Kasumi-1 (cell line): ENCODE data around the gene COBL.

Experiments used
- DNase-seq, 2 experiments: peaks; one replicate each; lab custom pipeline; 2025; lab: John Stamatoyannopoulos, UW

COBL gene

DNA sequence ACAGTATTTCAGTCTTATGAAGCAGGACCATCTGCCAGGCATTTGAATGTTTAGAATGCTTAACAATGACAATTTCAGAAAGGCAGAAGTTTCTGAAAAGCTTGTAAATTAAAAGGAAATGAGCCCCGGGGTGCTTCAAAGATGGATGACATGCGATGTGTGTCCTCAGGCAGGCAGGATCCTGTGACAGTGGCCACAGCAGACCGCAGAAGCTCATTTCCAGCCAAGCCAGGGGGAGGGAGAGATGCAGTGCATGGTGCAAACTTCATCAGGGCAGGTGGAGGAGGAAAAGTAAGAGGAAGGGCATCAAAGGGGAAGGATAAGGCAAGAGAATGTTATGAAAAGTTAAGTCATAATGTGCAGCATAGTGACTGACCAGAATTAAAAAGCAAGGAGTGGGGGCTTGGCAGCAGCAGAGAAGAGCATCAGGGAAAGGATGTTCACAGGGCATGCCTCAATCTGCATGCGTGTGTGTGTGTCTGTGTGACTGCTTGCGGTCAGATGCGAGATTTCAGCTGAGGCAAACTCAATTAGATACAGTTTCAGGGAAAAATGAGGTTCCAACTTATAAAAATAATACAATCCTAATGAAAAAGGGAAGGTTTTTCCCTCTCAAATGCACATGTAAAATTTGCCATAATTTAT lies 173.7 kb downstream of the COBL start:
- no peak for DNase-seq

GRCh38 chr7:51141451-51142003 lies 175.1 kb downstream of the COBL start:
- peak in 1 of 2 experiments; percentile 15 for DNase-seq

- DNase-seq: no peak
Measured at GRCh38 chr7:51140199-51141164, 176.1 kb downstream of the COBL start.

GRCh38 chr7:51139796-51140195 lies 176.8 kb downstream of the COBL start:
- DNase-seq: no peak

- DNase-seq: no peak
Measured at GRCh38 chr7:51138123-51139085, 178.2 kb downstream of the COBL start.

GRCh38 chr7:51135576-51135975 lies 181.0 kb downstream of the COBL start:
- DNase-seq: no peak

DNA sequence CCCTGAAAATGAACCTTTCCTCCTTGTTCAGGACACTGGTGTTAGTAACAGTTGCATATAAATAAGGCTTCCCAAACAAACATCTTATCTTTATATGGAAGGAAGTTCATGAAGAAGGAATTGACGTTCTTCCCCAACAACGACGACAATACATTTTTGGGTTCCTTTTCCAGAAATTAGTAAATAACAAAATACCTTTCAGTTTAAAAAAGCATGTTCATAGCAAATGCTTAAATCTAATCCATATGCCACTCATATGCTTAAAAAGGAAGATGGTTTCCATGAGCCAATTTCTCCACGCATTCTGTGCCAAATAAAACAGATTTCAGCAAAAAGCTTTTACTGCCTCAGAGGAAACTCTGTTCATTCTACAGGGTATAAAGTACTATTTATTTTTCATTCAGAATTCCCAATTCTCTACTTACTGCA lies 182.6 kb downstream of the COBL start:
- no peak for DNase-seq

DNA sequence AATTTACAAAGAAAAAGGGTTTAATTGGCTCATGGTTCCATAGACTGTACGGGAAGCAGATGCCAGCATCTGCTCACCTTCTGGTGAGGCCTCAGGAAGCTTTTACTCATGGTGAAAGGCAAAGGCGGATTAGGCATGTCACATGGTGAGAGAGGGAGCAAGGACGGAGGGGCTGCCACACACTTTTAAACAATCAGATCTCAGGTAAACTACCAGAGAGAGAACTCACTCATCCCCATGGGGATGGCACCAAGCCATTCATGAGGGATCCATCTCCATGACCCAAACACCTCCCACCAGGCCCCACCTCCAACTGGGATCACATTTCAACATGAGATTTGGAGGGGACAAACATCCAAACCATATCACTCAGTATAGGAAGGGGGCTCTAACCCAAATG lies 183.9 kb downstream of the COBL start:
- no peak for DNase-seq

DNA sequence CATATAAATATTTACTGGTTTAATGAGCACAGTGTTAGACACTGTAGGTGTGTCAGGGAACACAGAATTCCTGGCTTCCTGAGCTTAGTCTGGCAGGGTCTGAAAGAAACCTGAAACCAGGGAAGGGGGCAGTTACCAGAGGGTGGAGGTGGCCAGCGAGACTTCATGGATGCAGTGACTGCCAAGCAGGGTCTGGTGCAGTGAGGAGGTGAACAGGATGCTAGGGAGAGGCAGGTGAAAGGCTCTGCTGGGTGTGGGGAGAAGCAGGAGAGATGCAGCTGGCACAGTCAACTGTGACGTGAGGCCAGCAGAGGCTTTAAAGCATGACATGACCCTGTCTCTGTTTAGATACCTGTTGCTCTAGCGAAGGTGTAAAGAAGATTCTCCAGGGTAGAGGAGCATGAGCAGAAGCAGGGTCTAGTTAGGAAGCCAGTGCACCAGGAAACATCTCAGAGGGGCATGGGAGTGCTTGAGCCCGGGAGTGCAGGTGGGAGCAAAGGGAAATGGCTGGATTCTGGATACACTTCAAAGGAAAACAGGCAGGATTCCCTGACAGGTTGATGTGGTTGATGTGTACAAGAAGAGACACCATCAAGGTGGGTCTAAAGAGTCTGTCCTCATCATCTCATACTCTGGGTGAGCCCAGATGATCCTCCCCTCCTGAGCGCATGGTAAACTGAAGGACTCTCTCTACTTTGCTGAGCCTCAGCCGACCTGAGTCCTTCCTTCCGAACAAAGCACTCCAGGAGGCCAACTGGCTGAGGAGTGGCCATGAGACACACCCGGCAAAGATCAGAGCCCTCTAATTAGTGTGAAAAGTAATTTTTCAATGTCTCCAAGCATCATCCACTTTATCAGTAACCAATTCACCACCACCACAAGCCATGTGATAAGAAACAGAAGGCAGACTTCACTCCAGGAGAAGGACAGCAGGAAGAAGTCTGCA lies 186.8 kb downstream of the COBL start:
- DNase-seq: no peak

- DNase-seq: no peak
Measured at GRCh38 chr7:51128545-51129435, 187.8 kb downstream of the COBL start.

GRCh38 chr7:51127618-51127904 lies 189.0 kb downstream of the COBL start:
- DNase-seq: no peak

GRCh38 chr7:51126813-51127617 lies 189.6 kb downstream of the COBL start:
- DNase-seq: no peak

DNA sequence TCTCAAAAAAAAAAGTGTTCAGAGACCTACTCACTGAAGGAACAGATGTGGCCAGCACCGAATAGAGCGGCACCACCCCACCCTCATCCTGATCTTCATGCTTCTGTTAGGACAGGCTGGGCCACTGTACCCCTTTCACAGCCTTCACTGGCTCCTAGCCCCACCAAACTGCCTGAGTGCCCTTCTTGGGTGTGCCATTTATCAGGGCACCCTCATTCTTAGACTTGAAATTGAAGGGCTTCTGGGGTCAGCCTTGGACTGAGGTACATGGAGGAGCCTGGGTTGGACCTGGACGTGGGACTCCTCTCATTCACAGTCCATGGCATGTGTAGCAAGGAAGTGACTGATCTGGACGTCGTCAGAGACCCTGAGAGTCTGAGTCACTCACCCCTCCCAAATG lies 190.3 kb downstream of the COBL start:
- DNase-seq: no peak

GRCh38 chr7:51124321-51124720 lies 192.3 kb downstream of the COBL start:
- no peak for DNase-seq

GRCh38 chr7:51123322-51124019 lies 193.1 kb downstream of the COBL start:
- DNase-seq: no peak

- DNase-seq: no peak
Measured at GRCh38 chr7:51121931-51122425, 194.6 kb downstream of the COBL start.

- no peak for DNase-seq
Measured at GRCh38 chr7:51121036-51121790, 195.4 kb downstream of the COBL start.
